Tibial artery (tissue), 4 donors: Measurements from ENCODE around the gene KCNQ1.

Experiments
- DNase-seq, 2 donors: peaks; one replicate each; pipeline ENCODE4 v3.0.0-alpha.2; 2019
- H3K27ac ChIP-seq, 2 donors: fragments of 200-600 bp; sonication (generic) in 1 of 2; 1 replicate in 1 of 2; 2 replicates in 1 of 2; pipeline ENCODE4 v1.5.1; 2018 to 2019; ENCODE audit warnings: mild to moderate bottlenecking in 1 of 2
- H3K27me3 ChIP-seq, 2 donors: fragments of 200-600 bp; sonication (generic) in 1 of 2; one replicate each; pipeline versions ENCODE4 v1.5.1 to v1.6.0; 2016 to 2019
- H3K36me3 ChIP-seq, 3 donors: fragments of 200-600 bp; sonication (generic) in 2 of 3; one replicate each; pipeline ENCODE4 v1.5.1; 2016 to 2019; ENCODE audit warnings: mild to moderate bottlenecking in 2 of 3
- H3K4me1 ChIP-seq, 4 donors: fragments of 200-600 bp; sonication (generic) in 2 of 4; 1 replicate in 3 of 4; 2 replicates in 1 of 4; pipeline ENCODE4 v1.5.1; 2016 to 2019
- H3K4me3 ChIP-seq, 2 donors: fragments of 200-600 bp; sonication (generic) in 1 of 2; 1 replicate in 1 of 2; 2 replicates in 1 of 2; pipeline ENCODE4 v1.5.1; 2018 to 2019; ENCODE audit warnings: mild to moderate bottlenecking in 2 of 2
- H3K9me3 ChIP-seq, 3 donors: fragments of 200-600 bp; sonication (generic) in 1 of 3; one replicate each; pipeline ENCODE4 v1.5.1; 2016 to 2019
- CTCF ChIP-seq, 2 experiments: fragments of 200-600 bp in 1 of 2; fragments of 450-650 bp in 1 of 2; IDR thresholded peaks; one replicate each; pipeline ENCODE4 v1.5.1; 2017 to 2019; ENCODE audit warnings: antibody characterized with exemption in 2 of 2, mild to moderate bottlenecking in 1 of 2, moderate library complexity in 1 of 2
- intact Hi-C: fragments of 100-400 bp; cut with DNase I; formaldehyde crosslinking; loops from one replicate; pipeline ENCODE4 v1.15.0; 2023; ENCODE audit warnings: low total_unique reads

The KCNQ1 gene

GRCh38 chr11:2836315-2837095 lies 391.7 kb downstream of the KCNQ1 start:
- DNase-seq, result no peak
- peaks cover 0 to 10% (median 4%) of the 10 kb centered on the region in 4 donors for H3K4me1 ChIP-seq
- intact Hi-C loops, result no loop called here
- H3K27me3 ChIP-seq, result no peaks in the 10 kb centered on the region
- H3K4me3 ChIP-seq, result no peak overlapping the region
- no peak overlapping the region for H3K27ac ChIP-seq
- H3K36me3 ChIP-seq, result no peaks in the 10 kb centered on the region
- no peak for TF ChIP-seq CTCF (IDR thresholded peaks at IDR 0.05)
- H3K9me3 ChIP-seq, result no peaks in the 10 kb centered on the region

GRCh38 chr11:2837096-2837601 lies 392.3 kb downstream of the KCNQ1 start:
- TF ChIP-seq CTCF (IDR thresholded peaks at IDR 0.05), result peak; percentile 30 to 36
- Histone ChIP-seq H3K4me1 (peaks cover 0 to 10% (median 4%) of the 10 kb centered on the region in 4 donors), H3K9me3 (no peaks in the 10 kb centered on the region), H3K27me3 (no peaks in the 10 kb centered on the region), H3K36me3 (no peaks in the 10 kb centered on the region), H3K27ac (no peak overlapping the region), H3K4me3 (no peak overlapping the region)
- intact Hi-C loops, result no loop called here
- DNase-seq, result peak; percentile 82 to 87

- Histone ChIP-seq H3K36me3 (no peaks in the 10 kb centered on the region), H3K4me3 (no peak overlapping the region), H3K27me3 (no peaks in the 10 kb centered on the region), H3K27ac (no peak overlapping the region), H3K4me1 (peaks cover 0 to 10% (median 4%) of the 10 kb centered on the region in 4 donors), H3K9me3 (no peaks in the 10 kb centered on the region)
- DNase-seq, result no peak
- TF ChIP-seq CTCF (IDR thresholded peaks at IDR 0.05), result no peak
- intact Hi-C loops, result no loop called here
Measured at GRCh38 chr11:2837651-2838050, 392.8 kb downstream of the KCNQ1 start.

- no peak for TF ChIP-seq CTCF (IDR thresholded peaks at IDR 0.05)
- Histone ChIP-seq H3K36me3 (no peaks in the 10 kb centered on the region), H3K27ac (no peak overlapping the region), H3K9me3 (no peaks in the 10 kb centered on the region), H3K4me1 (peaks cover 0 to 10% (median 4%) of the 10 kb centered on the region in 4 donors), H3K27me3 (no peaks in the 10 kb centered on the region), H3K4me3 (no peak overlapping the region)
- no peak for DNase-seq
- intact Hi-C loops, result no loop called here
Measured at GRCh38 chr11:2838091-2838490, 393.3 kb downstream of the KCNQ1 start.

GRCh38 chr11:2838676-2839294 lies 394.0 kb downstream of the KCNQ1 start:
- intact Hi-C loops, result no loop called here
- no peaks in the 10 kb centered on the region for H3K27me3 ChIP-seq
- no peaks in the 10 kb centered on the region for H3K36me3 ChIP-seq
- peaks cover 0 to 10% (median 4%) of the 10 kb centered on the region in 4 donors for H3K4me1 ChIP-seq
- DNase-seq, result no peak
- no peak for TF ChIP-seq CTCF (IDR thresholded peaks at IDR 0.05)
- H3K9me3 ChIP-seq, result no peaks in the 10 kb centered on the region
- no peak overlapping the region for H3K27ac ChIP-seq
- no peak overlapping the region for H3K4me3 ChIP-seq
